ENCODE data around the gene TENT4A. TPM values are rescaled to one million over a fixed set of nuclear protein-coding genes. Genes with fewer than 3 reads are reported as not detected.

The TENT4A gene
- total RNA-seq, 2 donors from 2014 or later: 25.5 to 32.7 TPM

GRCh38 chr5:6785861-6786180, 72.6 kb downstream of the TENT4A start:
- Mint-ChIP-seq H3K36me3 (ENCODE audit: low read depth) (no peaks in the 10 kb centered on the region), H3K4me1 (no peaks in the 10 kb centered on the region), H3K27me3 (ENCODE audit: insufficient read depth) (peaks cover 6% of the 10 kb centered on the region), H3K27ac (no peak overlapping the region), H3K9me3 (peaks cover under 1% of the 10 kb centered on the region), H3K4me3 (no peak overlapping the region)
- Histone ChIP-seq H3K9ac (ENCODE audit: extremely low read depth, low read length, poor library complexity, severe bottlenecking) (no peak overlapping the region), H3K4me1 (ENCODE audit: control insufficient read depth, insufficient read depth, low read length) (no peaks in the 10 kb centered on the region), H3K9me3 (ENCODE audit: control insufficient read depth, low read length) (peaks cover 3% of the 10 kb centered on the region), H3K27me3 (ENCODE audit: control insufficient read depth, insufficient read depth, low read length, poor library complexity, severe bottlenecking) (no peaks in the 10 kb centered on the region), H3K36me3 (ENCODE audit: control insufficient read depth, insufficient read depth, low read length) (no peaks in the 10 kb centered on the region), H3K4me3 (ENCODE audit: low read length) (no peak overlapping the region), H3K27ac (ENCODE audit: low read depth, low read length) (no peak overlapping the region)
- no peak for DNase-seq
- no peak for TF ChIP-seq CTCF (conservative IDR thresholded peaks at IDR 0.05)
- WGBS, 2 experiments (ENCODE audit: insufficient coverage in 1 of 2, insufficient read length in 1 of 2): 89 to 100% methylated on average over 1 to 2 of the region's 2 CpGs

- no peaks in the 10 kb centered on the region for H3K36me3 Mint-ChIP-seq (ENCODE audit: low read depth)
- H3K9me3 ChIP-seq (ENCODE audit: control insufficient read depth, low read length): no peaks in the 10 kb centered on the region
- H3K27me3 Mint-ChIP-seq (ENCODE audit: insufficient read depth): peaks cover 8% of the 10 kb centered on the region
- 88 to 95% methylated on average over 6 to 9 of the region's 10 CpGs for WGBS, 2 experiments (ENCODE audit: insufficient coverage in 1 of 2, insufficient read length in 1 of 2)
- H3K9me3 Mint-ChIP-seq: no peaks in the 10 kb centered on the region
- H3K9ac ChIP-seq (ENCODE audit: extremely low read depth, low read length, poor library complexity, severe bottlenecking): no peak overlapping the region
- H3K4me1 Mint-ChIP-seq: peaks cover 2% of the 10 kb centered on the region
- H3K27ac ChIP-seq (ENCODE audit: low read depth, low read length): no peak overlapping the region
- no peak for DNase-seq
- H3K27ac Mint-ChIP-seq: no peak overlapping the region
- no peak overlapping the region for H3K4me3 ChIP-seq (ENCODE audit: low read length)
- H3K4me1 ChIP-seq (ENCODE audit: control insufficient read depth, insufficient read depth, low read length): no peaks in the 10 kb centered on the region
- H3K27me3 ChIP-seq (ENCODE audit: control insufficient read depth, insufficient read depth, low read length, poor library complexity, severe bottlenecking): no peaks in the 10 kb centered on the region
- H3K4me3 Mint-ChIP-seq: no peak overlapping the region
- no peaks in the 10 kb centered on the region for H3K36me3 ChIP-seq (ENCODE audit: control insufficient read depth, insufficient read depth, low read length)
- no peak for TF ChIP-seq CTCF (conservative IDR thresholded peaks at IDR 0.05)
These were observed 73.7 kb downstream of the TENT4A start for GRCh38 chr5:6786786-6787495.

- Mint-ChIP-seq H3K36me3 (ENCODE audit: low read depth) (no peaks in the 10 kb centered on the region), H3K4me3 (no peak overlapping the region), H3K9me3 (no peaks in the 10 kb centered on the region), H3K4me1 (peaks cover 2% of the 10 kb centered on the region), H3K27ac (no peak overlapping the region), H3K27me3 (ENCODE audit: insufficient read depth) (peaks cover 8% of the 10 kb centered on the region)
- no peak for TF ChIP-seq CTCF (conservative IDR thresholded peaks at IDR 0.05)
- no peak overlapping the region for H3K9ac ChIP-seq (ENCODE audit: extremely low read depth, low read length, poor library complexity, severe bottlenecking)
- no peaks in the 10 kb centered on the region for H3K9me3 ChIP-seq (ENCODE audit: control insufficient read depth, low read length)
- no peaks in the 10 kb centered on the region for H3K4me1 ChIP-seq (ENCODE audit: control insufficient read depth, insufficient read depth, low read length)
- H3K27ac ChIP-seq (ENCODE audit: low read depth, low read length): no peak overlapping the region
- H3K4me3 ChIP-seq (ENCODE audit: low read length): no peak overlapping the region
- no peaks in the 10 kb centered on the region for H3K27me3 ChIP-seq (ENCODE audit: control insufficient read depth, insufficient read depth, low read length, poor library complexity, severe bottlenecking)
- no peaks in the 10 kb centered on the region for H3K36me3 ChIP-seq (ENCODE audit: control insufficient read depth, insufficient read depth, low read length)
- 87 to 100% methylated on average over 2 to 4 of the region's 4 CpGs for WGBS, 2 experiments (ENCODE audit: insufficient coverage in 1 of 2, insufficient read length in 1 of 2)
- no peak for DNase-seq
These were observed 74.7 kb downstream of the TENT4A start for GRCh38 chr5:6787941-6788340.
